Activated B cell treated with CpG ODN at 0.5 μM for 24 hours (primary cell): ENCODE results near the gene CHPF2. TPM values are rescaled to one million over a fixed set of nuclear protein-coding genes. Genes with fewer than 3 reads are reported as not detected.

Source experiments
- ATAC-seq: fragments of 200-7000 bp; cut with Tn5 transposase; one replicate; pipeline ENCODE4 v1.10.0; 2021; ENCODE audit warnings: low read depth, mild to moderate bottlenecking, moderate library complexity
- CTCF ChIA-PET: fragments of 350-600 bp; sonication (Branson Sonifier 250); formaldehyde crosslinking; loops from one replicate; lab custom pipeline; 2021; ENCODE audit warnings: antibody characterized with exemption; lab: Charles Lee
- POLR2A ChIA-PET: fragments of 350-600 bp; sonication (Branson Sonifier 250); formaldehyde crosslinking; loops from one replicate; lab custom pipeline; 2021; ENCODE audit warnings: antibody characterized with exemption; lab: Charles Lee
- DNase-seq: peaks from one replicate; pipeline ENCODE4 v3.0.0; 2022
- H3K27ac Mint-ChIP-seq: one replicate; pipeline ENCODE4 v1.8.0; 2020; ENCODE audit warnings: mixed read lengths
- H3K27me3 Mint-ChIP-seq: one replicate; pipeline ENCODE4 v1.8.0; 2021; ENCODE audit warnings: mixed read lengths
- H3K36me3 Mint-ChIP-seq: one replicate; pipeline ENCODE4 v1.8.0; 2021; ENCODE audit warnings: low read depth, mixed read lengths
- H3K4me1 Mint-ChIP-seq: one replicate; pipeline ENCODE4 v1.8.0; 2021; ENCODE audit warnings: mixed read lengths
- H3K4me3 Mint-ChIP-seq: one replicate; pipeline ENCODE4 v1.8.0; 2020; ENCODE audit warnings: mild to moderate bottlenecking, mixed read lengths
- H3K9me3 Mint-ChIP-seq: one replicate; pipeline ENCODE4 v1.8.0; 2020; ENCODE audit warnings: mixed read lengths
- CTCF ChIP-seq: fragments of 200-600 bp; IDR thresholded peaks from one replicate; pipeline ENCODE4 v1.8.0; 2022; ENCODE audit warnings: antibody characterized with exemption, mild to moderate bottlenecking
- intact Hi-C: fragments of 100-400 bp; cut with micrococcal nuclease; formaldehyde crosslinking; loops from one replicate; pipeline ENCODE4 v1.15.1; 2024
- total RNA-seq: library from RNA; stranded (reverse); gene quantifications from 2 replicates; pipeline ENCODE4 v1.2.3, GENCODE V29; 2022

Gene CHPF2
- total RNA-seq, 1 donor from 2014 or later, result 41.2 TPM

GRCh38 chr7:151278949-151279348 lies 46.7 kb downstream of the CHPF2 start:
- H3K27me3 Mint-ChIP-seq, result peaks cover 67% of the 10 kb centered on the region
- ATAC-seq (no peak), DNase-seq (no peak)
- POLR2A ChIA-PET, result no interaction called here
- intact Hi-C loops, result no loop called here
- TF ChIP-seq CTCF, result no peak
- H3K36me3 Mint-ChIP-seq, result no peaks in the 10 kb centered on the region
- no peak overlapping the region for H3K4me3 Mint-ChIP-seq
- peaks cover 6% of the 10 kb centered on the region for H3K9me3 Mint-ChIP-seq
- CTCF ChIA-PET, result no interaction called here
- no peak overlapping the region for H3K27ac Mint-ChIP-seq
- H3K4me1 Mint-ChIP-seq, result peaks cover 9% of the 10 kb centered on the region

GRCh38 chr7:151279868-151280267 lies 47.6 kb downstream of the CHPF2 start:
- no peak for DNase-seq
- peaks cover 6% of the 10 kb centered on the region for H3K9me3 Mint-ChIP-seq
- intact Hi-C loops, result no loop called here
- no peaks in the 10 kb centered on the region for H3K36me3 Mint-ChIP-seq
- TF ChIP-seq CTCF, result no peak
- no peak overlapping the region for H3K27ac Mint-ChIP-seq
- H3K27me3 Mint-ChIP-seq, result peaks cover 67% of the 10 kb centered on the region
- no peak for ATAC-seq
- ChIA-PET CTCF (no interaction called here), POLR2A (no interaction called here)
- H3K4me3 Mint-ChIP-seq, result no peak overlapping the region
- H3K4me1 Mint-ChIP-seq, result peaks cover 9% of the 10 kb centered on the region

GRCh38 chr7:151280388-151281019 lies 48.2 kb downstream of the CHPF2 start:
- peaks cover 61% of the 10 kb centered on the region for H3K27me3 Mint-ChIP-seq
- TF ChIP-seq CTCF, result no peak
- ATAC-seq (no peak), DNase-seq (no peak)
- H3K4me3 Mint-ChIP-seq, result no peak overlapping the region
- H3K36me3 Mint-ChIP-seq, result no peaks in the 10 kb centered on the region
- ChIA-PET CTCF (no interaction called here), POLR2A (no interaction called here)
- peaks cover 9% of the 10 kb centered on the region for H3K4me1 Mint-ChIP-seq
- intact Hi-C loops, result no loop called here
- H3K27ac Mint-ChIP-seq, result no peak overlapping the region
- H3K9me3 Mint-ChIP-seq, result peaks cover 6% of the 10 kb centered on the region

- DNase-seq (no peak), ATAC-seq (no peak)
- peaks cover 54% of the 10 kb centered on the region for H3K27me3 Mint-ChIP-seq
- H3K27ac Mint-ChIP-seq, result no peak overlapping the region
- intact Hi-C loops, result no loop called here
- peaks cover 5% of the 10 kb centered on the region for H3K4me1 Mint-ChIP-seq
- ChIA-PET CTCF (no interaction called here), POLR2A (no interaction called here)
- H3K36me3 Mint-ChIP-seq, result no peaks in the 10 kb centered on the region
- no peak for TF ChIP-seq CTCF
- no peak overlapping the region for H3K4me3 Mint-ChIP-seq
- peaks cover 6% of the 10 kb centered on the region for H3K9me3 Mint-ChIP-seq
Measured at GRCh38 chr7:151281686-151282085, 49.4 kb downstream of the CHPF2 start.

- DNase-seq (no peak), ATAC-seq (no peak)
- Mint-ChIP-seq H3K27me3 (peaks cover 54% of the 10 kb centered on the region), H3K4me1 (peaks cover 5% of the 10 kb centered on the region), H3K36me3 (no peaks in the 10 kb centered on the region), H3K4me3 (no peak overlapping the region), H3K27ac (no peak overlapping the region), H3K9me3 (peaks cover 6% of the 10 kb centered on the region)
- intact Hi-C loops, result no loop called here
- ChIA-PET POLR2A (no interaction called here), CTCF (no interaction called here)
- no peak for TF ChIP-seq CTCF
Measured at GRCh38 chr7:151282111-151282510, 49.8 kb downstream of the CHPF2 start.
